ENCODE measurements around the gene ANKRD17.

DNA sequence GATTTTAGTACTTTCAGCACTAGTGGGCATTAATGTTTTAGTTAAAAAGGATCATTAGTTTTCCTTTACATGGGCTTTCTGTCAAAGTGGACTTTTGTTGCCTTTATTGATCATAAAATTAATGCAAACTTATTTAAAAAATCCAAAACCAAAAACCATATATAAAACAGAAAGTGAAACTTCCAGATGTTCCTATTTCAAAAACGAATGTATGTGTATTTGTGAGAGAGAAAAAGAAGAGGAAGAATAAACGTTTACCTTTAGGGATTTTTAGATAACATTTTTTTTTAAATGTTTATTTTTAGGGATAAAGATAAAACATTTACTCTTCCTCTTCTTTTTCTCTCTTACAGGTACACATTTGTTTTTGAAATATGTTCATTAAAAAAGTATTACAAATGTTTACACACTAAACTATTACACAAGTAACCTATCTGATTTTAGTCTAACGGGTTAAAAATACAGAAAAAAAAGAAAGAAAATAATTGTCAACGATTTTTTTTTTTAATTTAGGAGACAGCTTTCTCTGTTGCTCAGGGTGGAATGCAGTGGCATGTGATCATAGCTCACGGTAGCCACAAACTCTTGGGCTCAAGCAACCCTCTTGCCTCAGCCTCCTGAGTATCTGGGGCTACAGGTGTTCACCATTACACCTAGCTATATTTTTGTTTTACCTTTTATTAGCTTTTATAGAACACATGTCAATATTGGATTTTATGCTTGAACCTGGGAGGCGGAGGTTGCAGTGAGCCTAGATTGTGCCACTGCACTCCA, 172.3 kb downstream of the ANKRD17 start:
- TF ChIP-seq, protein P1, sequence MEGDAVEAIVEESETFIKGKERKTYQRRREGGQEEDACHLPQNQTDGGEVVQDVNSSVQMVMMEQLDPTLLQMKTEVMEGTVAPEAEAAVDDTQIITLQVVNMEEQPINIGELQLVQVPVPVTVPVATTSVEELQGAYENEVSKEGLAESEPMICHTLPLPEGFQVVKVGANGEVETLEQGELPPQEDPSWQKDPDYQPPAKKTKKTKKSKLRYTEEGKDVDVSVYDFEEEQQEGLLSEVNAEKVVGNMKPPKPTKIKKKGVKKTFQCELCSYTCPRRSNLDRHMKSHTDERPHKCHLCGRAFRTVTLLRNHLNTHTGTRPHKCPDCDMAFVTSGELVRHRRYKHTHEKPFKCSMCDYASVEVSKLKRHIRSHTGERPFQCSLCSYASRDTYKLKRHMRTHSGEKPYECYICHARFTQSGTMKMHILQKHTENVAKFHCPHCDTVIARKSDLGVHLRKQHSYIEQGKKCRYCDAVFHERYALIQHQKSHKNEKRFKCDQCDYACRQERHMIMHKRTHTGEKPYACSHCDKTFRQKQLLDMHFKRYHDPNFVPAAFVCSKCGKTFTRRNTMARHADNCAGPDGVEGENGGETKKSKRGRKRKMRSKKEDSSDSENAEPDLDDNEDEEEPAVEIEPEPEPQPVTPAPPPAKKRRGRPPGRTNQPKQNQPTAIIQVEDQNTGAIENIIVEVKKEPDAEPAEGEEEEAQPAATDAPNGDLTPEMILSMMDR (IDR thresholded peaks at IDR 0.05; ENCODE audit: low read length): no peak
- no peak for TF ChIP-seq EZH2 (IDR thresholded peaks at IDR 0.05; ENCODE audit: borderline replicate concordance, low read length)

All from OCI-LY1 (cell line).